ENCODE results near the gene RHEX. TPM values are rescaled to one million over a fixed set of nuclear protein-coding genes. Genes with fewer than 3 reads are reported as not detected.

Gene RHEX
- total RNA-seq, 2 experiments from 2014 or later = not detected

GRCh38 chr1:206127336-206127735, 74.4 kb downstream of the RHEX start:
- Mint-ChIP-seq H3K36me3 (ENCODE audit: low read depth) (no peaks in the 10 kb centered on the region), H3K9me3 (no peaks in the 10 kb centered on the region), H3K27ac (no peak overlapping the region), H3K4me1 (ENCODE audit: low read depth) (no peaks in the 10 kb centered on the region), H3K27me3 (peaks cover 43% of the 10 kb centered on the region), H3K4me3 (no peak overlapping the region)
- ChIA-PET POLR2A (no interaction called here), CTCF (no interaction called here)
- TF ChIP-seq CTCF (IDR thresholded peaks at IDR 0.05) = no peak
- Histone ChIP-seq H3K27ac (ENCODE audit: low read depth in 1 of 2, low read length in 2 of 2) (no peak overlapping the region), H3K36me3 (ENCODE audit: insufficient read depth, low read length) (no peaks in the 10 kb centered on the region), H3K27me3 (ENCODE audit: control insufficient read depth in 1 of 2, insufficient read depth in 2 of 2, low read length in 2 of 2) (peaks cover 3 to 22% of the 10 kb centered on the region in 2 experiments), H3K4me3 (ENCODE audit: low read length) (no peak overlapping the region), H3K4me1 (ENCODE audit: insufficient read depth, low read length) (no peaks in the 10 kb centered on the region), H3K9me3 (ENCODE audit: control insufficient read depth in 1 of 2, insufficient read depth in 1 of 2, low read length in 2 of 2) (no peaks in the 10 kb centered on the region)
- no peak for DNase-seq
- intact Hi-C loops (cut with DNase I, micrococcal nuclease) = no loop called here
- no peak for ATAC-seq (ENCODE audit: poor library complexity)

DNA sequence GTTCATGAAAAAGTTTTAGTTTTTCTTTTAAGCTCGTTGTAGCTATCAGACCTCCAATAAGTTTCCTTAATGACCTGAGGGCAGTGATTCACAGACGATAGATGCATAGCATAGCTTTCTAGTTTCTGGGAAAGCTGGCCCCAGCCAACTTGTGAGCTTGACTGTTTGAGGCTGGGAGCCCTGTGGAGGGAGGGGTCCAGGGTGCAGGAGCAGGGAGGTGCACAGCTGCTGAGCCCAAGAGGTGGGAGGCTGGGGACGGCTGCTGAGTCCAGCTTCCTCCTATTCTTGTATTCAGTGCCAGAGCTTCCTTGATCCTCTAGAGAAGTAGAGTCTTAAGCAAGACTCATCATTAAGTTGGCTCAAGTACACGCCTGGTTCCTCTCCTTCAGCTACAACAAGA, 75.2 kb downstream of the RHEX start:
- Histone ChIP-seq H3K4me3 (ENCODE audit: low read length) (no peak overlapping the region), H3K36me3 (ENCODE audit: insufficient read depth, low read length) (no peaks in the 10 kb centered on the region), H3K4me1 (ENCODE audit: insufficient read depth, low read length) (no peaks in the 10 kb centered on the region), H3K27me3 (ENCODE audit: control insufficient read depth in 1 of 2, insufficient read depth in 2 of 2, low read length in 2 of 2) (peaks cover 3 to 22% of the 10 kb centered on the region in 2 experiments), H3K27ac (ENCODE audit: low read depth in 1 of 2, low read length in 2 of 2) (no peak overlapping the region), H3K9me3 (ENCODE audit: control insufficient read depth in 1 of 2, insufficient read depth in 1 of 2, low read length in 2 of 2) (no peaks in the 10 kb centered on the region)
- CTCF ChIA-PET = no interaction called here
- ATAC-seq (ENCODE audit: poor library complexity) (no peak), DNase-seq (no peak)
- Mint-ChIP-seq H3K27me3 (peaks cover 39% of the 10 kb centered on the region), H3K4me3 (no peak overlapping the region), H3K9me3 (no peaks in the 10 kb centered on the region), H3K4me1 (ENCODE audit: low read depth) (no peaks in the 10 kb centered on the region), H3K27ac (no peak overlapping the region), H3K36me3 (ENCODE audit: low read depth) (no peaks in the 10 kb centered on the region)
- intact Hi-C loops (cut with DNase I, micrococcal nuclease) = no loop called here
- POLR2A ChIA-PET = no interaction called here
- TF ChIP-seq CTCF (IDR thresholded peaks at IDR 0.05) = no peak

- DNase-seq = no peak
- H3K36me3 ChIP-seq (ENCODE audit: insufficient read depth, low read length) = no peaks in the 10 kb centered on the region
- Mint-ChIP-seq H3K4me3 (no peak overlapping the region), H3K27me3 (peaks cover 32% of the 10 kb centered on the region), H3K9me3 (no peaks in the 10 kb centered on the region), H3K36me3 (ENCODE audit: low read depth) (no peaks in the 10 kb centered on the region), H3K27ac (no peak overlapping the region), H3K4me1 (ENCODE audit: low read depth) (no peaks in the 10 kb centered on the region)
- intact Hi-C loops (cut with DNase I, micrococcal nuclease) = no loop called here
- H3K4me1 ChIP-seq (ENCODE audit: insufficient read depth, low read length) = no peaks in the 10 kb centered on the region
- H3K27ac ChIP-seq (ENCODE audit: low read depth in 1 of 2, low read length in 2 of 2) = no peak overlapping the region
- H3K27me3 ChIP-seq (ENCODE audit: control insufficient read depth in 1 of 2, insufficient read depth in 2 of 2, low read length in 2 of 2) = peaks cover 3 to 5% of the 10 kb centered on the region in 2 experiments
- CTCF ChIA-PET = no interaction called here
- no peak for ATAC-seq (ENCODE audit: poor library complexity)
- TF ChIP-seq CTCF (IDR thresholded peaks at IDR 0.05) = no peak
- H3K4me3 ChIP-seq (ENCODE audit: low read length) = no peak overlapping the region
- POLR2A ChIA-PET = interaction anchor here (0.6 kb wide), 1 partner anchor 110 kb away, joined by 4 read pairs; no protein-coding TSS in a partner anchor
- no peaks in the 10 kb centered on the region for H3K9me3 ChIP-seq (ENCODE audit: control insufficient read depth in 1 of 2, insufficient read depth in 1 of 2, low read length in 2 of 2)
Observed at GRCh38 chr1:206131037-206131436, 78.1 kb downstream of the RHEX start.
